Measurements from ENCODE around the gene TRIM71.
"Not testable (repeated sequence)": the region's sequence is repeated elsewhere in the genome, so short reads cannot be mapped to it uniquely, and the experiment has no call there.

Gene TRIM71

DNA sequence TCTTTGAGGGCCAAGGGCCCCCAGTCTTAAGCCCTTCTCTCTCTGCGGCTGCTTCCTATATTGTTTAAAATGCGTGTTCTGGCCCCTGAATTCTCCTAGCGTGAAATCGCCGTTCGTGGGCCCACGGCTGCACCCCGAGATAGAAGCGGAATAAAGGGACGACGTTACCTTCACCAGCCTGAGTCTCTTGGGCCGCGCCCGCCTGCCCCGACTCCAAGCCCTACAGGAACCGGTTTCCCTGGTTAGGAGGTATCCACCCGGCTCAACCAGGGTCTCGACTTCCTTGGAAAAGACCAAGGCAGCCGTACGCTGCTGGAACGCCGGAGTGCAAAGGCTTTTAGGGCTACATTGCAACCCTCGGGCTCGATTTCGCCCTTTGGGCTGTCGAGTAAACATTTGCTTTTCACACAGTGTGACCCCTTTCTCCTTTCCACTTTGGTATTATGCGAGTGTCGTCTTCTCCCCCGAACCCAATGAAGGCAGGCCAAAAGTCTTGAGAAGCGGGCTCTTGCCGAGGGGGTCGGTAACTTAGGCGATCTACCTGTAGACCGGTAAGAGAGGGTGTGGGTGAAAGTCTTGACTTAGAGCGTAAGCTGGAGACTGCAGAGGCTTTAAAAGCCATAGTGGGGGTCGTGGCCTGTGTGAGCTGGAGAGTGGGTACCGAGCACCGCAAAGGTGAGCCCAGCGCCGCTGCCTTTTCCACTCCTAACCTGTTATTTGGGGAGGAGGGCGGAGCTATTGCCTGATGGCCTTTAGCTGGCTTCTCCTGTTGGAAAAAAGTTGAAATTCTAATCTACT lies 2.0 kb downstream of the TRIM71 start:
- DNase-seq = no peak

DNA sequence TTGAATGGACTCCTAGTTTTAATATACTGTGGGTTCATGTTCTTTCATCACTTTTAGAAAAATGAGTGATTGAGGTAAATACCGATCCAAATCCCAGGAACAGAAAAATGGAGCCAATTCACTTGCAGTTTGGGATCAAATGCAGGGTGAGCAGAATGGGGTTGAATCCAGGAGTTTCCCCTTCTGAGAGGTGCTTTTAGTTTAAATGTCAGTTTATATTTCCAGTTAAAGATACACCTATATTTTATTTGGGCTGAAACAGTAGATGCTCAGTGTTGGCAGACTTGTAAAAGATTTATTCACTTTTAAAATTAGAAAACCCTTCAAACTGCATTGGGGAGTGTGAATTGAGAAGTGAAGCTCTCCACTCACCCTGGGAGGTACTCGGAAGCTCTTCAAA lies 2.6 kb downstream of the TRIM71 start:
- no peak for DNase-seq

DNA sequence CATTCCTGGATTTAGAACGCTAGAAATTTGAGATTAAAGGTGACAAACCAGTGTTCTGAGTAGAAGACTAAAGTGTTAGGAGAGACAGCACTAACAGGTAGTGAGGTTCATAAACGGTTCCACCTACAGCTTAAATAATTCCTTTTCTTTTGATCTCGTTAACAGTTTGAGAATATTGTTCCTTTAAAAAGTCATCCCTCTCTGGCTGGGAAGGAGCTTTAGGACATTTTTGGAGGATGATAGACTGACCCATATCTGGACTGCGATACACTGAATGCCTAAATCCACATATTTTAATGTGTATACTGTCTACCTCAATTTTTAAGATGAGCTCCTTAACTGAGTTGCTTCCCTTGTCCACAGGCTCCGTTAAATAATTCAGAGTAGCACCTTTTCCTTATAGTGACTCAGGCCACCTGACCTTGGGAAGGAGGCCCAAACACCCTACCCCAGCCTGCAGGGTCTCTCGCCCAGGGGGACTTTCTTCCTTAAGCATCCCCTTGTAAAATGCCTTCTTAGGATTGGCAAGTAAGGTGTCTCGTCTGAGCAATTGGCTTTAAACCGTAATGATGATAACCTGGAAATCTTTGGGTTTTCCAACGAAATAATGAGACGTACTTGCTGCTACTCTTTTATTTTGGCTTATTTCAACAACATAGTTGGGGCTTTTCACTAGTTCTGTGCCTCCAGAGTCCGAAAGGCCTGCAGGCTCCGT lies 3.3 kb downstream of the TRIM71 start:
- no peak for DNase-seq

DNA sequence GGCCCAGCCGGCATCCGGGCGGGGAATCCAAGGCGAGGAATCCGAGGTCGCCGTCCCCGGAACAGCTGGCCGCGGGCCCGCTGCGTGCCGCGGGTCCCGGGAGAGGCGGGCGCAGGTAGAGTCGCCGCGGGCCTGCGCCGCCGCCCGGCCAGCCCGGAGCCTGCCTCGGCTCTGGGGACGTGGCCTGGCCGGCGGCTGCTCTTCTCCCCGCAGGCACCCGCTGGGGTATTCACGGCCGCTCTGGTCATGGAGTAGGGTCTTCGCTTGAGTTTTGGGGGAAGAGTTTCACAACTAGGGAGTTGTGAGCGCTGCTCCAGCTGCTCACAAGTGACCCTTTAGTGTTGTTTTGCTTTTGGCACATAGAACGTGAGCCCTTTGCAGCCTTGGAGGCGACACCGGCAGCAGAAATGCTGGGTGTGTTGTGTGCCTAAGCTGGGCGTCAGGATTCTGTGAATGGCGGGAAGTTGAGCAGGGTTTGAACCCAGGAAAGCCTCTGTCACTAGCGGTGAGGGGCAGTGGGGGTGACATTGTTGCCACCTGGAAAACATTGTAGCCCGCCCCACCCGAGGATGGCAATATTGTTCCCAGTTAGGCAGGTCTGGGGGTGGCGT lies 4.0 kb downstream of the TRIM71 start:
- no peak for DNase-seq

DNA sequence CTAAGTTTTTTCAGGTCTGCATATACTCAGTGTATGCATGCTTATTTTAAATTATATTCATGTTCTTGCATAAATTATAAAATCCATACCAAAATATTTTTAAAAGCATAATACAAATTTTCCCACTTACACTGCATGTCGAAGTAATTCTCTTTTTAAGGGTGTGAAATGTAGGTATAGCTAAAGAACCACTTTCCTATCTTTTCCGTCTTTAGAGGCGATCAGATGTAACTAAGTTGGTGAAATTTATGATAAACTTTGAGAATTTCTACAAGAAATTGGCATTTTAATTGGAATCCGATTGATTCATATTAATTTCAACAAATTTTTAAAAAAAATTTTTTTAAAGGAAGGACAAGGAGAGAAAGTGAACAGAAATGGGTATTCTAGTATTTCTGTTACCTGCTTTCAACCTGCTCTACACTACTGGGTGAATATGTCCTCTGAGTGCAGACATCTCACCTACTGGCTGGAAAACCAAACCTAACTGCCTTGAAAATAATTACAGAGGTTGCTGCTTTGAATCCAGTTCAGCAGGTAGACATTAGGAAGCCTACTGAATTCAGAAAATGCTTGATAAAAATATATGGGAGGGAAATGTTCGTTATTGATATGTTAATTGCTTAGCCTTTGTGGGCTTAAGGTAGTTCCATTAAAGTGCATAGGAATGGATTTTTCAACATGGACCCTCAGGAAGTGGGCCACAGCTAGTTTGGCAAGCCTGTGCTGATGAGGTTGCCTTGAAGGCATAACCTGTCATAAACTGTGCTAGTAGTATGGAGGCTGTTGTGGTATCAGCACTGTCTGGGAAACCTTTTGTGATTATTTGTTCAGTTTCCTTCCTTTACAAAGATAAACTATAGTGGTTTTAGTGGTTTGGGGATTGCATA lies 5.1 kb downstream of the TRIM71 start:
- no peak for DNase-seq

DNA sequence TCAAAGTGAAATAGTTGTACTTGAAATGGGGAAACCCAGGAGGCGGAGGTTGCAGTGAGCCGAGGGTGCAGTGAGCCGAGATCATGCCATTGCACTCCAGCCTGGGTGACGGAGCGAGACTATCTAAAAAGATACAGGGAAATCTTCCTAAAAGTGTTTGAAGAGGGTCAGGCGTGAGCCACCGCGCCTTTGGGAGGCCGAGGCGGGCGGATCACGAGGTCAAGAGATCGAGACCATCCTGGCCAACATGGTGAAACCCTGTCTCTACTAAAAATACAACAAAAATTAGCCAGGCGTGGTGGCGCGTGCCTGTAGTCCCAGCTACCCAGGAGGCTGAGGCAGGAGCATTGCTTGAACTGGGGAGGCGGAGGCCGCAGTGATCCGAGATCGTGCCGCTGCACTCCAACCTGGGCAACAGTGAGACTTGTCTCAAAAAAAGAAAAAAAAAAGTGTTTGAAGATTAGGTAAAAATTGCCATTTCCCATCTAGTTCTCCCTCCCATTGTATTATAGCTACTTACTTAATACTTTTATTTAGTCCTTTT lies 5.9 kb downstream of the TRIM71 start:
- not testable (repeated sequence) for DNase-seq

DNA sequence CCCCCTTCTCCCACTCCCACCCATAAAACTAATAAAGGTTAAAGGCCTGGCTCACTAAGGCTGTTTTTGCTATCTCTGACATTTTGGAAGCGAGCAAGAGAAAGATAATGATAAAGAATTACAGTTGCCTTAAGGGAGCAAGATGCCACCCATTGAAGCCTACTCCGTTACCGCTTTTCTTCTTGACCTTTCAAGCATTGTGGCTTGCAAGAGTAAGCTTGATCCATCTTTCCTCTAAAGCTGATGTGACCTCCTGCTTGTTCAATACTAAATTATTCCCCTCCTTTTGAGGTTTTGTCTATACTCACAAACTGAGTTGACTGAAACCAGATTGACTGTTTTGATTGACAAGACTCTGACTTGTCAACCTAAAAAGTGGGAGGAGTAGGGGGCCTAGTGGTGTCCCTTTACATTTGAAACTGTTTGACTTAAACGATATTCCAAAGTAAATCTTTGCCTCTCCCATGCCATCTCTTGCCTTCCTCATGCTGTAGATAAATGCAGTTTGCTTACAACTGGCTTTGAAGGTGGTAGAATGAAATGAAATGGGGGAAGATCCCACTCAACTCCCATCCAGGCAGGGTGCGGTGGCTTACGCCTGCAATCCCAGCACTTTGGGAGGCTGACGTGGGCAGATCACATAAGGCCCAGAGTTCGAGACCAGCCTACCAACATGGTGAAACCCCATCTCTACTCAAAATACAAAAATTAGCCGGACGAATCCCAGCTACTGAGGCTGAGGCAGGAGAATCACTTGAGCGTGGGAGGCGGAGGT lies 8.0 kb downstream of the TRIM71 start:
- no peak for DNase-seq

DNA sequence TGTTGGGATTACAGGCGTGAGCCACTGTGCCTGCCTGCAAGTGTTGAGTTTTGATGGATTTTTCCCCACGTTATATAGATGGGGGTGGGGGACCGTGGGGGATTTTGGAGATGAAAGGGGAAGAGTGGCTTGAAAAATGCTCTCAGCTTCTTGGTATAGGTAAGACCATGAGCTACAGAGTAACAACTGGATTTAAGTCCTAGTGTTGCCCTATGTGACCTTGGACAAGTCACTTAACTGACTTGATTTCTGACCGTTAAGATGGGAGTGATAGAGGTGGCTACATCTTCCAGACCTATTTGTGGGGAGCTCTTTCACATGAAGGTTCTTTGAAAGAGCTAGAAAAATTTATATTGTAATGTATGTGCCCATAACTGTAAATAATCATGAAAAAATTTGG lies 13.3 kb downstream of the TRIM71 start:
- DNase-seq = no peak

DNA sequence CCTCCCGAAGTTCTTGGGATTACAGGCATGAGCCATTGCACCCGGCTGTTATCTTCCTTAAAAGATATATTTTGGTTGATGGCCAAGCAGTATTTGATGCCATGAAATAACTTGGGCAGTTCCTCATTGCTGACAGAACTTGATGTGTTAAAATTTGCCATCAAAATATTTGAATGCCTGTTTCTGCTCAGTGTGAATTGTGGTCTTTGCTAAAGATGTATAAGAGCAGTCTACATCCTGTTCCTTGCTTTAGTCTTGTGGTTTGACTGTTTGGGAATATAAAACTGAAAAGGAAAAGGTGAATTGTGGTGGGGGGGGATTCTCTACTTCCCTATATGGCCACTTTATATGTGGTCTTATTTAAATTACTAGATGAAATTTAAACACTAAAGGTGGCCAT lies 14.0 kb downstream of the TRIM71 start:
- DNase-seq = no peak

DNA sequence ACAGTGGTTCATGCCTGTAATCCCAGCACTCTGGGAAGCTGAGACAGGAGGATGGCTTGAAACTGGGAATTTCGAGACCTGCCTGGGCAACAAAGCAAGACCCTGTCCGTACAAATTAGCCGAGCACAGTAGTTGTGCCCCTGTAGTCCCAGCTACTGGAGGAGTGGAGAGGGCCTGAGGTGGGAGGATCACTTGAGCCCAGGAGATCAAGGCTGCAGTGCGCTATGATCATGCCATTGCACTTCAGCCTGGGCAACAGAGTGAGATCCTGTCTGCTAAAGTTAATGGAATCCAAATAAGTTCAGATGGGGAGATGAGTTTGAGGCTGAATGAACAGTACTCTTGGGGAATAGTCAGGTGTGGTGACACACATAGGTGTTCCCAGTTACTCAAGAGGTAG lies 14.4 kb downstream of the TRIM71 start:
- no peak for DNase-seq

DNA sequence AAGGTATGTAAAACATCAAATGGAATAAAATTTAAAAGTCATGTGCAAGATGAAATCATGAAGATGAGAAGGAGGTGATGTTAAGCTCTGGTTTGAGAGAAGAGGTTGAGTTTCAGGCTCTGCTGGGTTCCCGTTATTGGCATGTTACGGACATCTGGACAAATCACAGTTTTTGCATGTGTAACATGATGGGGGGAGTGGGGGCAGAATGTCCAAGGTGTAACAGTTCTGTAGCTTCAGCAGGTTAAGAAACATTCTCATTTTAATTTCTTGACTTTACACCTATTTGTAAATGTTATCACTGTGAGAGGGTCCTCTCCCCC lies 17.2 kb downstream of the TRIM71 start:
- DNase-seq = no peak

DNA sequence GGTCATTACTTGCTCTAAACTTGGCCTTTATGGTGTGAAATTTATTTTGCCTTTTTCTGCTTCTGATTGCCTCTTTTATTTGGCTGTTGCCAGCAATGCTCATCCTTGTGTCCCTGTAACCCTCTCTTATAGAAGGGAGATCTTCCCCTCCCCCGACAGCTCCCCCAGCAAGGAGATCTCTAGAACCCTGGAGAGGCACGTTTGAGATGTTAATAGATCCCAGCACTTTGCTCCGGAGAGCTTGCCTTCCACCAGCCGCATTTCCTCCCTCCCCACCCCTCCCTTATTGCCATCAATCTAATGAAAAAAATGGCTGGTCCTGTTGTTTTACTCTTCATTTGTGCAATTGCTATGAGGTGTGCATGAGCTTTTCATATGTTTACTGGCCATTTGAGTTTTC lies 18.2 kb downstream of the TRIM71 start:
- no peak for DNase-seq

DNA sequence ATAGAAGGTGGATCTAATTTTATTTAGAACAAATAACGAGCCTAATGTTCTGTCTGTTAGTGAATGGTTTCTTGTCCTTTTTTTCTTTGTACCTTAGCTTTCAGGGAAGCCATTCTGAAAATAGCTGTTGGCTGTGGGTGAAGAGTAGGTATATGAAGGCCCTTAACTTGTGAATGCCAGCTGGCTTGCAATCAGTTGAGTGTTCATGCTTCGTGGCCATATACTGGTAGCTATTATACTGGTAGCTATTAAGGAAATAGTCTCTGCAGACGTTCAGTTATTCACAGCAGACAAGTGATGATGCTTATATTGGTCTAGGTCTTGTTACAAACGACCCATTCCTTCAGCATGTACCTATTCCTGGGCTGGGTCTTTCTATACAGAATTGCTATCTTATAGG lies 18.8 kb downstream of the TRIM71 start:
- DNase-seq = no peak

DNA sequence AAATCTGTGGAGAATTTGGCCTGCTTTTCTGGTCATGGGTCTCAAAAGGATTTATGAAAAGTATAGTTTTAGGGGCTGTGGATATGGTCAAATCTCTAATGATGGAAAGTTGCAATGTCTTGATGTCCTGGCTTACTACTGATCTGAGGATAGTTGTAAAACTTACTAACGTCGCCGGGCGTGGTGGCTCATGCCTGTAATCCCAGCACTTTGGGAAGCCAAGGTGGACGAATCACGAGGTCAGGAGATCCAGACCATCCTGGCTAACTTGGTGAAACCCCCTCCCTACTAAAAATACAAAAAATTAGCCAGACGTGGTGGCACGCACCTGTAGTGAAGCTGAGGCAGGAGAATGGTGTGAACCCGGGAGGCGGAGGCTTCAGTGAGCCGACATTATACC lies 19.6 kb downstream of the TRIM71 start:
- no peak for DNase-seq

DNA sequence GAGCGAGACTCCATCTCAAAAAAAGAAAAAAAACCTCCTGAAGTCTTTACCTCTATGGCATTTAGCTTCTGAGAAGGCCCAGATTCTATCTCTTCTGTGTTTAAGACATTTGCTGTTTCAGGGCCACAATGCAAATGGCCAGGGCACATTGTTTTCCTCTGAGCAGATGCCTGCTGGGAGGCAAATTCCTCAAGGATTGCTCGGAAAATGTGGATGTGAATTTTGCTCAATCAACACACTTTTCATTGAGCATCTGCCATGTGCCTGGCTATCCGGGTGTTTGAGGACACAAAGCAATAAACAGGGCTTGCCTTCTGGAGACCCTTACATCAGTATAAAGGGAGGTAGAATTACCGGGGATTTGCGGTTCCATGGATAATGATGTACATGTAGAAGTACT lies 20.0 kb downstream of the TRIM71 start:
- no peak for DNase-seq

DNA sequence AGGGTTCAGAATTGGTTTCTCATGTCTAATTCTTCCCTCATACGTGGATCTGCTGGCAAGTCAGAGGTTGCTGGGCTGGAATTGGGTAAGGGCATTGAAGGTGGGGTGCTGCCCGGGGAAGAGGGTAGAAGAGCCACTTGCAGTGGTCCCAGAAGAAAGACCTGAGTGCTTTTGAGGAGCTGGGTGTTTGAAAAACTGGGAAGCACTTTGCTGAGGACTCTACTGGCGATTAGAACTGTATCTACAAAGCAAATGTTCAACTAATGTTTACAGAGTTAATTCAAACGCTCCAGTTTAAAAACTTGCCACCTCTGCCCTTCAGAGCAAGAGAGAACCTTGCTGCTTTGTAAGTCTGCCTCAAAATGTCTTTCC lies 21.9 kb downstream of the TRIM71 start:
- DNase-seq = no peak

DNA sequence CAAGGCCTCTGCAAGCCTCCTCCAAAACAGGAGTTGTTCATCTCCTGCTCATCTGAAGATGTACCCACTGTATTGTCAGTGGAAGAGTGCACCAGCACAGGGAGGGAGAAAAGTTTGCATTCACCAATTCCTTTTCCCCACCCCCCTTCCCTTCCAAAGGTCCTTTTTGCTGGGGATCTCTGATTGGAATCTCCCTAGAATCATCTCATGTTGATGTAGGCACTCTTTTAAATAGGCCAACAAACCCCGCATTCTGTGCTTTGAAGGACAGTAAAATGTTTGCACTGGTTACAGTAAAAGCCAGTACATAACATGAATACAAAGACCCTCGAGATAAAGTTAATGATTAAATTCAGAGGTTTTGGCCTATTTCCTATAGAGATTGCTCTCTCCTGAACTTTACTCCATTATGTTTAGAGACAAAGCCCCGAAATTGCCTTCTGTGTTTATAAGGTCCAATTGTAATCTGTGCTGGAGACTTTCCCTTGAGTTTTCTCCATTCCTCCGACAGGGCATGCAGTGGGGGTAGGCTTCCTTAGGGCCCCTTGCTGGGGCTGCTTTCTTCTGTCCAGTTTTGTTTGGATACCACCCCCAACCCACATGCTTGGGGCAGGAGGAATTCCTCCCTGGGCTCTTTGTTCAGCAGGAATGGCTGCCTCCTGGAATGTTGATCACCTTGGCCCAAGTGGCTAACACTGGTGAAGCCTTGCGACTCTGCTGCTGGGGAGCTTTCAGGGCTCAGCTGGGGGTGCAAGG lies 22.5 kb downstream of the TRIM71 start:
- DNase-seq = no peak

DNA sequence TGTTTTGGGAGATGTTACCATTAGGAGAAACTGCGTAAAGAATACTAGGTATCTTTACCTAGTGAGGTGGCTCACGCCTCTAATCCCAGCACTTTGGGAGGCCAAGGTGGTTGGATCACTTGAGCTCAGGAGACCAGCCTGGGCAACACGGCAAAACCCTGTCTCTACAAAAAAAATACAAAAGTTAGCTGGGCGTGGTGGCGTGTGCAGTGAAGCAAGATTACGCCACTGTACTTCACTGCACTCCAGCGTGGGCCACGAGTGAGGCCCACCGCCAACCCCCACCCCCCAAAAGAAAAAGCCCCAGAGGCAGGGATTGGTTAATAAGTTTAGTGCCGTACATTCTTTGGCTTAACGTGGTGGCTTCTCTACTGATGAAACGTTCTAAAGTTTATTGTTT lies 23.5 kb downstream of the TRIM71 start:
- DNase-seq = no peak

DNA sequence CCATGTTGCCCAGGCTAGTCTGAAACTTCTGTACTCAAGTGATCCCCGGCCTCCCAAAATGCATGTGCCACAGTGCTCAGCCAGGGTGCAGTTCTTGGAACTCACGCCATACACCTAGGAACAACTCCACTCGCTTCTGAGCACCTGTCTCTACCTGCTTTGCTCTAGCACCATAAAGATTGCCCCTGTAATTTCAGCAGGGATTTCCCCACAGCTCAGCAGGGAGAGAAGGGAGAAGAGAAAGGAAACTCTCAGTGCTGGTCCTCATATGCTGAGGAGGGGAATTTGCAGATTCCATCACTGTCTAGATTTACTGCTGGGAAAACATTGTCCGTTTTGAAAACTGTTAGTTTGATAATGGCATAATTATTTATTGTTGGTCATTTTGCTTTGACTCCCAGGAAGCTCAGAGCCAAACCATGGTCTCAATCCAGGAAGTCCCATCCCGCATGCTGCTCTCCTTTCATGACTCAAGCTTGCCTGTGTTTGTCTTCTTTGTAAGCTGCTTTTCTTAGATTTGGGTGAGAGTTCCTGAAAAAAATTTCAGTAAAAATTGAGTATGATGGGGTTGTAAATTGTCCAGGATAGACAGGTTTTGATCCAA lies 24.2 kb downstream of the TRIM71 start:
- DNase-seq = no peak

DNA sequence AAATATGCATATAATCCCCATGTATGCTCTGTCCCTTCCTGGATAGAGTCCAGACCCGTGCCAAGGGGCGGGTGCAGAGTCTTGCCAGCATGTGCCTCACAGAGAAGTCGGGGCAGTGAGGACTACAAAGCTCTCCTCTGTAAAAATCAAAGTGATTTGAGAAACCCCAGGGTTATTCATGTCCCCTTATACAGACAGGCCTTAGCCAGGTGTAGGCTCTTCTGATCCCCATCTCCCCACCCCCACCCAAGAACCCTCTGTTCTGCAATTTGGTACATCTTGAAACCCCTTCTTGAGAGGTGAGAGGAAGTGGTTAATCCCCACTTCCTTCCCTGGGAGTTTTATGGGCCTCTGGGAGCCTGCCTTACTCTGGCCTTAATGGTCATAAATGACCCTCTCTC lies 24.7 kb downstream of the TRIM71 start:
- no peak for DNase-seq

DNA sequence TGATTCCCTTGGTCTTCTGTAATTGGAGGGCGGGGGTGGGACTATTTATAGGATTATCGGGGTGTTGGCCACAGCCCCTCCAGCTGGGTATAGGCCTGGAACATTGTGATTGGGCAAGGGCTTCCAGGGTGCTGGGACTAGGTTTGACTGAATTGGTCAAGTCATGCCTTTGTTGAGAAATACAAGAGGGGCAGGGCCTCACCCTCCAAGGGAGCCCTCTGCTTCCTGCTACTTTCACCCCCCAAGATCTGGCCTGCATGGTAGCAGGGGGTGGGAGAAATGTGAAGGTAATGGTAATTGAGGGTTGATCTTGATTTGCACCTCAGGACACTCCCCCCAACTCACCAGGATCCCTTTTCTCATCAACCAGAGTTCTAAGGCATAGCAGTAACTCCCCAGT lies 25.2 kb downstream of the TRIM71 start:
- DNase-seq = no peak
